HEK293 (cell line): Measurements from ENCODE around the gene IL1R1.

Experiments used
- CTCF ChIA-PET: fragments of 350-600 bp; formaldehyde crosslinking; extraction: SDS; loops from one replicate; lab custom pipeline; 2021; ENCODE audit warnings: antibody characterized with exemption; lab: Yijun Ruan, JAX
- POLR2A ChIA-PET: fragments of 300-600 bp; formaldehyde crosslinking; extraction: SDS; loops from one replicate; lab custom pipeline; 2020; ENCODE audit warnings: antibody characterized with exemption, inconsistent platforms; lab: Yijun Ruan, JAX
- H3K27ac ChIP-seq: fragments of 200-500 bp; sonication (Bioruptor generic); 2 replicates; pipeline ENCODE4 v1.5.1; 2014; ENCODE audit warnings: low read depth, low read length, control low read depth, inconsistent platforms; ENCODE audit errors: extremely low read depth
- H3K36me3 ChIP-seq, 2 experiments: fragments of 200-500 bp in 1 of 2; sonication (Bioruptor generic) in 1 of 2; 1 replicate in 1 of 2; 2 replicates in 1 of 2; pipeline ENCODE4 v1.5.1; 2014 to 2017; ENCODE audit warnings: inconsistent platforms in 2 of 2, low read length in 2 of 2; ENCODE audit not compliant: control insufficient read depth in 2 of 2, insufficient read depth in 1 of 2
- H3K4me1 ChIP-seq: fragments of 200-500 bp; sonication (Bioruptor generic); 2 replicates; pipeline ENCODE4 v1.5.1; 2014; ENCODE audit warnings: mild to moderate bottlenecking, low read length, inconsistent platforms; ENCODE audit not compliant: control insufficient read depth, insufficient read depth
- H3K4me3 ChIP-seq: 2 replicates; pipeline ENCODE4 v1.5.1; 2011; ENCODE audit warnings: low read depth, mild to moderate bottlenecking, control low read depth, low read length, moderate library complexity
- H3K9me3 ChIP-seq: fragments of 200-500 bp; sonication (Bioruptor generic); 2 replicates; pipeline ENCODE4 v1.5.1; 2014; ENCODE audit warnings: low read depth, low read length, inconsistent platforms; ENCODE audit not compliant: control insufficient read depth, insufficient read depth
- EGR2 ChIP-seq: fragments of 450-650 bp; formaldehyde crosslinking; IDR thresholded peaks from 2 replicates; pipeline ENCODE4 v1.5.1; 2016; ENCODE audit warnings: low read depth, missing biosample characterization, missing genetic modification characterization
- GLI2 ChIP-seq: fragments of 450-650 bp; formaldehyde crosslinking; IDR thresholded peaks from 2 replicates; pipeline ENCODE4; 2017; ENCODE audit warnings: missing biosample characterization, missing genetic modification characterization, low read depth, borderline replicate concordance
- KLF8 ChIP-seq: fragments of 450-650 bp; formaldehyde crosslinking; IDR thresholded peaks from 2 replicates; pipeline ENCODE4 v1.5.1; 2016; ENCODE audit warnings: missing biosample characterization, missing genetic modification characterization
- OVOL3 ChIP-seq: fragments of 450-650 bp; formaldehyde crosslinking; IDR thresholded peaks from 2 replicates; pipeline ENCODE4 v1.5.1; 2016; ENCODE audit warnings: missing biosample characterization, missing genetic modification characterization
- SP3 ChIP-seq: fragments of 450-650 bp; formaldehyde crosslinking; IDR thresholded peaks from 2 replicates; pipeline ENCODE4 v1.5.1; 2016; ENCODE audit warnings: missing biosample characterization, missing genetic modification characterization
- WT1 ChIP-seq: fragments of 450-650 bp; formaldehyde crosslinking; IDR thresholded peaks from 2 replicates; pipeline ENCODE4 v1.5.1; 2016; ENCODE audit warnings: missing biosample characterization, missing genetic modification characterization
- ZBTB8A ChIP-seq: fragments of 450-650 bp; formaldehyde crosslinking; IDR thresholded peaks from 2 replicates; pipeline ENCODE4 v1.5.1; 2016; ENCODE audit warnings: missing biosample characterization, missing genetic modification characterization
- ZFP37 ChIP-seq: fragments of 450-650 bp; formaldehyde crosslinking; IDR thresholded peaks from 2 replicates; pipeline ENCODE4 v1.5.1; 2016; ENCODE audit warnings: missing biosample characterization, missing genetic modification characterization
- ZFP41 ChIP-seq: fragments of 450-650 bp; formaldehyde crosslinking; IDR thresholded peaks from 2 replicates; pipeline ENCODE4 v1.5.1; 2016; ENCODE audit warnings: missing biosample characterization, missing genetic modification characterization, borderline replicate concordance
- ZNF132 ChIP-seq: fragments of 450-650 bp; formaldehyde crosslinking; IDR thresholded peaks from 2 replicates; pipeline ENCODE4 v1.5.1; 2017; ENCODE audit warnings: missing biosample characterization, missing genetic modification characterization, borderline replicate concordance
- ZNF155 ChIP-seq: fragments of 450-650 bp; formaldehyde crosslinking; IDR thresholded peaks from 2 replicates; pipeline ENCODE4 v1.5.1; 2016; ENCODE audit warnings: missing biosample characterization, missing genetic modification characterization
- ZNF174 ChIP-seq: fragments of 450-650 bp; formaldehyde crosslinking; IDR thresholded peaks from 2 replicates; pipeline ENCODE4 v1.5.0; 2017; ENCODE audit warnings: missing biosample characterization, mild to moderate bottlenecking, missing genetic modification characterization
- ZNF175 ChIP-seq: fragments of 450-650 bp; formaldehyde crosslinking; IDR thresholded peaks from 2 replicates; pipeline ENCODE4 v1.5.1; 2016; ENCODE audit warnings: missing biosample characterization, missing genetic modification characterization
- ZNF24 ChIP-seq: fragments of 450-650 bp; formaldehyde crosslinking; IDR thresholded peaks from 2 replicates; pipeline ENCODE4 v1.5.1; 2016; ENCODE audit warnings: missing biosample characterization, missing genetic modification characterization
- ZNF514 ChIP-seq: fragments of 450-650 bp; formaldehyde crosslinking; IDR thresholded peaks from 2 replicates; pipeline ENCODE4 v1.5.1; 2016; ENCODE audit warnings: missing biosample characterization, missing genetic modification characterization
- ZNF529 ChIP-seq: fragments of 450-650 bp; formaldehyde crosslinking; IDR thresholded peaks from 2 replicates; pipeline ENCODE4 v1.5.1; 2017; ENCODE audit warnings: missing genetic modification characterization, missing biosample characterization; ENCODE audit not compliant: insufficient replicate concordance
- ZNF530 ChIP-seq: fragments of 450-650 bp; formaldehyde crosslinking; IDR thresholded peaks from 2 replicates; pipeline ENCODE4 v1.5.1; 2016; ENCODE audit warnings: low read depth, missing biosample characterization, missing genetic modification characterization
- ZNF626 ChIP-seq: fragments of 450-650 bp; sonication (Bioruptor Pico); formaldehyde crosslinking; IDR thresholded peaks from 2 replicates; pipeline ENCODE4 v1.5.1; 2018; ENCODE audit warnings: missing biosample characterization, missing genetic modification characterization, inconsistent platforms
- ZNF660 ChIP-seq: fragments of 450-650 bp; IDR thresholded peaks from 2 replicates; pipeline ENCODE4 v1.5.1; 2018; ENCODE audit warnings: missing biosample characterization, mild to moderate bottlenecking, missing genetic modification characterization
- ZNF664 ChIP-seq: fragments of 450-650 bp; formaldehyde crosslinking; IDR thresholded peaks from 2 replicates; pipeline ENCODE4 v1.5.1; 2016; ENCODE audit warnings: missing biosample characterization, missing genetic modification characterization
- ZNF747 ChIP-seq: fragments of 450-650 bp; formaldehyde crosslinking; IDR thresholded peaks from 2 replicates; pipeline ENCODE4 v1.5.1; 2016; ENCODE audit warnings: missing biosample characterization, missing genetic modification characterization
- TF ChIP-seq, protein P1 (sequence below): fragments of 450-650 bp; formaldehyde crosslinking; IDR thresholded peaks from 2 replicates; pipeline ENCODE4 v1.5.1; 2016; ENCODE audit warnings: missing biosample characterization, missing genetic modification characterization
- TF ChIP-seq, protein P2 (sequence below): fragments of 450-650 bp; formaldehyde crosslinking; IDR thresholded peaks from 2 replicates; pipeline ENCODE4 v1.5.1; 2016; ENCODE audit warnings: missing biosample characterization, missing genetic modification characterization
- TF ChIP-seq, protein P3 (sequence below): fragments of 450-650 bp; formaldehyde crosslinking; IDR thresholded peaks from 2 replicates; pipeline ENCODE4 v1.5.1; 2016; ENCODE audit warnings: missing biosample characterization, missing genetic modification characterization, low read depth
- TF ChIP-seq, protein P4 (sequence below): fragments of 450-650 bp; formaldehyde crosslinking; IDR thresholded peaks from 2 replicates; pipeline ENCODE4 v1.5.1; 2016; ENCODE audit warnings: missing biosample characterization, missing genetic modification characterization
- TF ChIP-seq, protein P5 (sequence below): fragments of 450-650 bp; formaldehyde crosslinking; optimal IDR thresholded peaks from 2 replicates; pipeline ENCODE3; 2016; ENCODE audit warnings: missing biosample characterization, mild to moderate bottlenecking, missing genetic modification characterization
- TF ChIP-seq, protein P6 (sequence below): fragments of 450-650 bp; formaldehyde crosslinking; IDR thresholded peaks from 2 replicates; pipeline ENCODE4 v1.5.1; 2016; ENCODE audit warnings: missing biosample characterization, missing genetic modification characterization
- TF ChIP-seq, protein P7 (sequence below): fragments of 450-650 bp; IDR thresholded peaks from 2 replicates; pipeline ENCODE4 v1.5.1; 2018; ENCODE audit warnings: missing biosample characterization, missing genetic modification characterization

Gene IL1R1

DNA sequence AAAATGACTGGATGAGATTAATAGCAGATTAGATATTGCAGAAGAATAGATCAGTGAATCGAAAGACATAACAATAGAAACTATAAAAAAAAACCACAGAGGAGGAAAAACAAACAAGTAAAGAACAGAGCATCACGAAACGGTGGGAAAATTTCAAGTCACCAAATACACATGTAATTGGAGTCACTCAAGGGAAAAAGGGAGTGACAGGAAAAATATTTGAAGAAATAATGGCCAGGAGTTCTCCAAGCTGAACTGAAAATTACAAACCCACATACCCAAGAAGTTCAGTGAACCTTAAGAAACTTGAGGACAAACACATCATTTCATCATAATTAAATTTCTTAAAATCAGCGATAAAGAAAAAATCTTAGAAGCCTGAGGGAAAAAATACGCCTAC is 11.0 kb upstream of the IL1R1 start:
- CTCF ChIA-PET = no interaction called here
- Histone ChIP-seq H3K4me1 (no peaks in the 10 kb centered on the region), H3K9me3 (no peaks in the 10 kb centered on the region), H3K27ac (no peak overlapping the region), H3K4me3 (no peak overlapping the region), H3K36me3 (no peaks in the 10 kb centered on the region)
- POLR2A ChIA-PET = no interaction called here
- TF ChIP-seq ZNF664 (tag by site-specific recombination) = no peak
- no peak for TF ChIP-seq ZNF660 (tag by site-specific recombination)
- TF ChIP-seq ZNF514 (tag by site-specific recombination) = no peak
- TF ChIP-seq ZBTB8A = no peak
- TF ChIP-seq ZFP37 = no peak
- TF ChIP-seq, protein P1, sequence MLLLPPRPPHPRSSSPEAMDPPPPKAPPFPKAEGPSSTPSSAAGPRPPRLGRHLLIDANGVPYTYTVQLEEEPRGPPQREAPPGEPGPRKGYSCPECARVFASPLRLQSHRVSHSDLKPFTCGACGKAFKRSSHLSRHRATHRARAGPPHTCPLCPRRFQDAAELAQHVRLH (tag by site-specific recombination) = no peak
- TF ChIP-seq ZNF626 (tag by site-specific recombination) = no peak
- TF ChIP-seq OVOL3 (tag by site-specific recombination) = no peak
- TF ChIP-seq, protein P2, sequence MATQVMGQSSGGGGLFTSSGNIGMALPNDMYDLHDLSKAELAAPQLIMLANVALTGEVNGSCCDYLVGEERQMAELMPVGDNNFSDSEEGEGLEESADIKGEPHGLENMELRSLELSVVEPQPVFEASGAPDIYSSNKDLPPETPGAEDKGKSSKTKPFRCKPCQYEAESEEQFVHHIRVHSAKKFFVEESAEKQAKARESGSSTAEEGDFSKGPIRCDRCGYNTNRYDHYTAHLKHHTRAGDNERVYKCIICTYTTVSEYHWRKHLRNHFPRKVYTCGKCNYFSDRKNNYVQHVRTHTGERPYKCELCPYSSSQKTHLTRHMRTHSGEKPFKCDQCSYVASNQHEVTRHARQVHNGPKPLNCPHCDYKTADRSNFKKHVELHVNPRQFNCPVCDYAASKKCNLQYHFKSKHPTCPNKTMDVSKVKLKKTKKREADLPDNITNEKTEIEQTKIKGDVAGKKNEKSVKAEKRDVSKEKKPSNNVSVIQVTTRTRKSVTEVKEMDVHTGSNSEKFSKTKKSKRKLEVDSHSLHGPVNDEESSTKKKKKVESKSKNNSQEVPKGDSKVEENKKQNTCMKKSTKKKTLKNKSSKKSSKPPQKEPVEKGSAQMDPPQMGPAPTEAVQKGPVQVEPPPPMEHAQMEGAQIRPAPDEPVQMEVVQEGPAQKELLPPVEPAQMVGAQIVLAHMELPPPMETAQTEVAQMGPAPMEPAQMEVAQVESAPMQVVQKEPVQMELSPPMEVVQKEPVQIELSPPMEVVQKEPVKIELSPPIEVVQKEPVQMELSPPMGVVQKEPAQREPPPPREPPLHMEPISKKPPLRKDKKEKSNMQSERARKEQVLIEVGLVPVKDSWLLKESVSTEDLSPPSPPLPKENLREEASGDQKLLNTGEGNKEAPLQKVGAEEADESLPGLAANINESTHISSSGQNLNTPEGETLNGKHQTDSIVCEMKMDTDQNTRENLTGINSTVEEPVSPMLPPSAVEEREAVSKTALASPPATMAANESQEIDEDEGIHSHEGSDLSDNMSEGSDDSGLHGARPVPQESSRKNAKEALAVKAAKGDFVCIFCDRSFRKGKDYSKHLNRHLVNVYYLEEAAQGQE = no peak
- TF ChIP-seq ZFP41 (tag by site-specific recombination) = no peak
- no peak for TF ChIP-seq ZNF175
- TF ChIP-seq GLI2 (tag by site-specific recombination) = no peak
- TF ChIP-seq, protein P3, sequence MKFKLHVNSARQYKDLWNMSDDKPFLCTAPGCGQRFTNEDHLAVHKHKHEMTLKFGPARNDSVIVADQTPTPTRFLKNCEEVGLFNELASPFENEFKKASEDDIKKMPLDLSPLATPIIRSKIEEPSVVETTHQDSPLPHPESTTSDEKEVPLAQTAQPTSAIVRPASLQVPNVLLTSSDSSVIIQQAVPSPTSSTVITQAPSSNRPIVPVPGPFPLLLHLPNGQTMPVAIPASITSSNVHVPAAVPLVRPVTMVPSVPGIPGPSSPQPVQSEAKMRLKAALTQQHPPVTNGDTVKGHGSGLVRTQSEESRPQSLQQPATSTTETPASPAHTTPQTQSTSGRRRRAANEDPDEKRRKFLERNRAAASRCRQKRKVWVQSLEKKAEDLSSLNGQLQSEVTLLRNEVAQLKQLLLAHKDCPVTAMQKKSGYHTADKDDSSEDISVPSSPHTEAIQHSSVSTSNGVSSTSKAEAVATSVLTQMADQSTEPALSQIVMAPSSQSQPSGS (tag by site-specific recombination) = no peak
- TF ChIP-seq ZNF747 = no peak
- TF ChIP-seq, protein P4, sequence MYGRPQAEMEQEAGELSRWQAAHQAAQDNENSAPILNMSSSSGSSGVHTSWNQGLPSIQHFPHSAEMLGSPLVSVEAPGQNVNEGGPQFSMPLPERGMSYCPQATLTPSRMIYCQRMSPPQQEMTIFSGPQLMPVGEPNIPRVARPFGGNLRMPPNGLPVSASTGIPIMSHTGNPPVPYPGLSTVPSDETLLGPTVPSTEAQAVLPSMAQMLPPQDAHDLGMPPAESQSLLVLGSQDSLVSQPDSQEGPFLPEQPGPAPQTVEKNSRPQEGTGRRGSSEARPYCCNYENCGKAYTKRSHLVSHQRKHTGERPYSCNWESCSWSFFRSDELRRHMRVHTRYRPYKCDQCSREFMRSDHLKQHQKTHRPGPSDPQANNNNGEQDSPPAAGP = no peak
- TF ChIP-seq ZNF132 (tag by site-specific recombination) = no peak
- TF ChIP-seq WT1 (tag by site-specific recombination) = no peak
- TF ChIP-seq, protein P5, sequence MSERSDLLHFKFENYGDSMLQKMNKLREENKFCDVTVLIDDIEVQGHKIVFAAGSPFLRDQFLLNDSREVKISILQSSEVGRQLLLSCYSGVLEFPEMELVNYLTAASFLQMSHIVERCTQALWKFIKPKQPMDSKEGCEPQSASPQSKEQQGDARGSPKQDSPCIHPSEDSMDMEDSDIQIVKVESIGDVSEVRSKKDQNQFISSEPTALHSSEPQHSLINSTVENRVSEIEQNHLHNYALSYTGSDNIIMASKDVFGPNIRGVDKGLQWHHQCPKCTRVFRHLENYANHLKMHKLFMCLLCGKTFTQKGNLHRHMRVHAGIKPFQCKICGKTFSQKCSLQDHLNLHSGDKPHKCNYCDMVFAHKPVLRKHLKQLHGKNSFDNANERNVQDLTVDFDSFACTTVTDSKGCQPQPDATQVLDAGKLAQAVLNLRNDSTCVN (tag by site-specific recombination) = no peak

DNA sequence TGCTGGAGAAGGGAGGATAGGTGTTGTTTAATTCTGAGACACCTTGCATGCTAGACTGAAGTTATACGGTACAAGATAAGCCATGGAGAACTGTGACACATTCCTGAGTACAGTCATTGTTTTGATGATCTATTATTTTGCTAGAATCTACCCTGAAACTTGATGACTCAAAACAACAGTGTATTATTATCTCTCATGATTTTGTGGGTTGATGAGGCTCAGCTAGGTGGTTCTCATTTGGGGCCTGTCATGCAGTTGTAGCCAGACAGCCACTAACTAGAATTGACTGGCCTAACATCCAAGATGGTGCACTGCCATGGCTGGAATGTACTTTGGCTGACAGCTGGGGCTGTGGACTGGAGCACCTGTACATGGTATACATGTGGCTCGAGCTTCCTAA is 5.4 kb upstream of the IL1R1 start:
- POLR2A ChIA-PET = no interaction called here
- Histone ChIP-seq H3K4me3 (no peak overlapping the region), H3K27ac (no peak overlapping the region), H3K4me1 (no peaks in the 10 kb centered on the region), H3K9me3 (no peaks in the 10 kb centered on the region), H3K36me3 (no peaks in the 10 kb centered on the region)
- CTCF ChIA-PET = no interaction called here
- TF ChIP-seq ZNF155 (tag by site-specific recombination) (no peak), ZNF529 (tag by site-specific recombination) (no peak), EGR2 (tag by site-specific recombination) (no peak), SP3 (tag by site-specific recombination) (no peak), ZNF530 (tag by site-specific recombination) (no peak), ZNF174 (tag by site-specific recombination) (no peak), ZNF24 (tag by site-specific recombination) (no peak), KLF8 (tag by site-specific recombination) (no peak)
- TF ChIP-seq, protein P6, sequence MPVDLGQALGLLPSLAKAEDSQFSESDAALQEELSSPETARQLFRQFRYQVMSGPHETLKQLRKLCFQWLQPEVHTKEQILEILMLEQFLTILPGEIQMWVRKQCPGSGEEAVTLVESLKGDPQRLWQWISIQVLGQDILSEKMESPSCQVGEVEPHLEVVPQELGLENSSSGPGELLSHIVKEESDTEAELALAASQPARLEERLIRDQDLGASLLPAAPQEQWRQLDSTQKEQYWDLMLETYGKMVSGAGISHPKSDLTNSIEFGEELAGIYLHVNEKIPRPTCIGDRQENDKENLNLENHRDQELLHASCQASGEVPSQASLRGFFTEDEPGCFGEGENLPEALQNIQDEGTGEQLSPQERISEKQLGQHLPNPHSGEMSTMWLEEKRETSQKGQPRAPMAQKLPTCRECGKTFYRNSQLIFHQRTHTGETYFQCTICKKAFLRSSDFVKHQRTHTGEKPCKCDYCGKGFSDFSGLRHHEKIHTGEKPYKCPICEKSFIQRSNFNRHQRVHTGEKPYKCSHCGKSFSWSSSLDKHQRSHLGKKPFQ (tag by site-specific recombination) = no peak
- TF ChIP-seq, protein P7, sequence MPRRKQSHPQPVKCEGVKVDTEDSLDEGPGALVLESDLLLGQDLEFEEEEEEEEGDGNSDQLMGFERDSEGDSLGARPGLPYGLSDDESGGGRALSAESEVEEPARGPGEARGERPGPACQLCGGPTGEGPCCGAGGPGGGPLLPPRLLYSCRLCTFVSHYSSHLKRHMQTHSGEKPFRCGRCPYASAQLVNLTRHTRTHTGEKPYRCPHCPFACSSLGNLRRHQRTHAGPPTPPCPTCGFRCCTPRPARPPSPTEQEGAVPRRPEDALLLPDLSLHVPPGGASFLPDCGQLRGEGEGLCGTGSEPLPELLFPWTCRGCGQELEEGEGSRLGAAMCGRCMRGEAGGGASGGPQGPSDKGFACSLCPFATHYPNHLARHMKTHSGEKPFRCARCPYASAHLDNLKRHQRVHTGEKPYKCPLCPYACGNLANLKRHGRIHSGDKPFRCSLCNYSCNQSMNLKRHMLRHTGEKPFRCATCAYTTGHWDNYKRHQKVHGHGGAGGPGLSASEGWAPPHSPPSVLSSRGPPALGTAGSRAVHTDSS = no peak
